HCT116 (cell line): ENCODE results near the gene APBA2. TPM values are rescaled to one million over a fixed set of nuclear protein-coding genes. Genes with fewer than 3 reads are reported as not detected.

Experiments used
- ATAC-seq: fragments of 200-7000 bp; cut with Tn5 transposase; 2 replicates; pipeline ENCODE4 v1.9.1; 2020; ENCODE audit warnings: mild to moderate bottlenecking, moderate library complexity
- BruUV-seq: library from RNA; stranded (reverse); fragments of 400-500 nt; replicated peaks from 2 replicates; lab custom pipeline; 2021; lab: Mats Ljungman, UMichigan
- CTCF ChIA-PET: fragments of 300-600 bp; sonication (Branson Sonifier 250); formaldehyde crosslinking; loops from one replicate; lab custom pipeline; 2021; ENCODE audit warnings: antibody characterized with exemption; lab: Charles Lee
- POLR2A ChIA-PET: fragments of 300-600, 350-600 bp; sonication (Branson Sonifier 250); formaldehyde crosslinking; loops from one replicate; lab custom pipeline; 2021; ENCODE audit warnings: antibody characterized with exemption; lab: Charles Lee
- RAD21 ChIA-PET, 2 experiments: fragments of 300-600 bp; sonication (Branson Sonifier 250); formaldehyde crosslinking; loops; one replicate each; lab custom pipeline; 2023; ENCODE audit warnings: low total read pairs in 2 of 2; ENCODE audit not compliant: uncharacterized antibody in 2 of 2, unreplicated experiment in 2 of 2, low non-redundant PET in 1 of 2; lab: Charles Lee
- DNase-seq: peaks from one replicate; pipeline ENCODE4 v3.0.0-alpha.2; 2010; ENCODE audit warnings: low read depth, low spot score
- H2AFZ ChIP-seq: fragments of 200-600 bp; shearing (Covaris generic), sonication (generic); 2 replicates; pipeline ENCODE4 v1.6.1; 2017; ENCODE audit warnings: low read depth, mixed run types, mixed read lengths, antibody characterized with exemption, low read length; ENCODE audit not compliant: poor library complexity, severe bottlenecking
- H3K27ac ChIP-seq: 2 replicates; pipeline ENCODE4 v1.5.1; 2012; ENCODE audit warnings: low read depth, low read length
- H3K27me3 ChIP-seq: fragments of 200-600 bp; sonication (generic); 2 replicates; pipeline ENCODE4 v1.6.1; 2016; ENCODE audit warnings: mixed run types, low read length, mixed read lengths; ENCODE audit not compliant: insufficient read depth
- H3K36me3 ChIP-seq, 2 experiments: fragments of 200-500 bp in 1 of 2; fragments of 200-600 bp in 1 of 2; sonication (Bioruptor generic) in 1 of 2; sonication (generic) in 1 of 2; 2 replicates each; pipeline versions ENCODE4 v1.5.1 to v1.6.1; 2014 to 2016; ENCODE audit warnings: low read length in 2 of 2, inconsistent platforms in 1 of 2, mixed read lengths in 1 of 2, mixed run types in 1 of 2; ENCODE audit not compliant: insufficient read depth in 2 of 2, control insufficient read depth in 1 of 2
- H3K4me1 ChIP-seq, 2 experiments: fragments of 200-600 bp in 1 of 2; sonication (generic) in 1 of 2; 2 replicates each; pipeline versions ENCODE4 v1.5.1 to v1.6.1; 2012 to 2017; ENCODE audit warnings: low read length in 2 of 2, inconsistent platforms in 1 of 2, mild to moderate bottlenecking in 1 of 2, mixed read lengths in 1 of 2, mixed run types in 1 of 2, moderate library complexity in 1 of 2; ENCODE audit not compliant: insufficient read depth in 2 of 2, control insufficient read depth in 1 of 2
- H3K4me2 ChIP-seq: fragments of 200-600 bp; sonication (generic); 2 replicates; pipeline ENCODE4 v1.6.1; 2017; ENCODE audit warnings: mixed run types, low read length, mixed read lengths
- H3K4me3 ChIP-seq, 2 experiments: fragments of 200-600 bp in 1 of 2; sonication (generic) in 1 of 2; replicated peaks in 1 of 2; 2 replicates each; pipeline ENCODE4 v1.5.1; 2011 to 2016; ENCODE audit warnings: low read length in 2 of 2, control low read depth in 1 of 2, low read depth in 1 of 2, mild to moderate bottlenecking in 1 of 2, mixed read lengths in 1 of 2, mixed run types in 1 of 2
- H3K79me2 ChIP-seq: fragments of 200-600 bp; sonication (generic); 2 replicates; pipeline ENCODE4 v1.6.1; 2017; ENCODE audit warnings: mild to moderate bottlenecking, mixed run types, low read length, moderate library complexity, mixed read lengths; ENCODE audit not compliant: insufficient read depth
- H3K9ac ChIP-seq: fragments of 200-600 bp; sonication (generic); 2 replicates; pipeline ENCODE4 v1.6.1; 2016; ENCODE audit warnings: low read length, mixed read lengths
- H3K9me2 ChIP-seq: fragments of 200-600 bp; sonication (generic), shearing (Covaris generic); 2 replicates; pipeline ENCODE4 v1.6.1; 2017; ENCODE audit warnings: mixed run types, mild to moderate bottlenecking, moderate library complexity; ENCODE audit not compliant: insufficient read depth
- H3K9me3 ChIP-seq, 2 experiments: fragments of 200-500 bp in 1 of 2; fragments of 200-600 bp in 1 of 2; sonication (Bioruptor generic) in 1 of 2; sonication (generic) in 1 of 2; 2 replicates each; pipeline ENCODE4 v1.6.1; 2014 to 2017; ENCODE audit warnings: low read length in 2 of 2, mixed read lengths in 2 of 2, inconsistent platforms in 1 of 2, low read depth in 1 of 2, mild to moderate bottlenecking in 1 of 2, mixed run types in 1 of 2, moderate library complexity in 1 of 2; ENCODE audit not compliant: control insufficient read depth in 1 of 2, insufficient read depth in 1 of 2
- H4K20me1 ChIP-seq: fragments of 200-600 bp; sonication (generic), shearing (Covaris generic); 2 replicates; pipeline ENCODE4 v1.6.1; 2017; ENCODE audit warnings: mixed run types, mild to moderate bottlenecking, moderate library complexity; ENCODE audit not compliant: insufficient read depth
- EGR1 ChIP-seq: IDR thresholded peaks from 2 replicates; pipeline ENCODE4 v1.6.1; 2012; ENCODE audit warnings: low read depth
- ELF1 ChIP-seq: IDR thresholded peaks from 2 replicates; pipeline ENCODE4 v1.6.1; 2012; ENCODE audit warnings: low read depth, borderline replicate concordance
- EZH2 ChIP-seq: fragments of 200-600 bp; sonication (generic); IDR thresholded peaks from 2 replicates; pipeline ENCODE4 v1.6.1; 2017; ENCODE audit warnings: antibody characterized with exemption, mixed run types
- EZH2phosphoT487 ChIP-seq: fragments of 200-600 bp; IDR thresholded peaks from 2 replicates; pipeline ENCODE4 v1.6.1; 2018; ENCODE audit warnings: antibody characterized with exemption, borderline replicate concordance
- FOSL1 ChIP-seq: IDR thresholded peaks from 2 replicates; pipeline ENCODE4 v1.6.1; 2012; ENCODE audit warnings: low read depth
- JUND ChIP-seq: IDR thresholded peaks from 2 replicates; pipeline ENCODE4 v1.6.1; 2012
- RAD21 ChIP-seq: IDR thresholded peaks from 2 replicates; pipeline ENCODE4 v1.6.1; 2012; ENCODE audit warnings: low read depth, mild to moderate bottlenecking
- SIN3A ChIP-seq: IDR thresholded peaks from 2 replicates; pipeline ENCODE4 v1.6.1; 2012; ENCODE audit warnings: low read depth
- SRF ChIP-seq: IDR thresholded peaks from 2 replicates; pipeline ENCODE4 v1.6.1; 2012; ENCODE audit warnings: low read depth
- TCF7L2 ChIP-seq: IDR thresholded peaks from 2 replicates; pipeline ENCODE4 v1.7.0; 2011; ENCODE audit warnings: borderline replicate concordance, inconsistent platforms; ENCODE audit not compliant: insufficient read depth, insufficient read length; ENCODE audit errors: extremely low read depth
- YY1 ChIP-seq: IDR thresholded peaks from 2 replicates; pipeline ENCODE4 v1.6.1; 2011; ENCODE audit warnings: low read length, low read depth, moderate library complexity, mild to moderate bottlenecking; ENCODE audit not compliant: insufficient replicate concordance; ENCODE audit errors: extremely low read depth
- ZNF274 ChIP-seq: fragments of 200-500 bp; sonication (Bioruptor generic); IDR thresholded peaks from 2 replicates; pipeline ENCODE4 v1.6.1; 2014; ENCODE audit warnings: mild to moderate bottlenecking, low read depth, low read length, inconsistent platforms
- intact Hi-C: fragments of 100-400 bp; cut with micrococcal nuclease; formaldehyde crosslinking; loops from 2 replicates; pipeline ENCODE4 v1.10.0; 2022
- total RNA-seq: library from RNA; stranded (reverse); gene quantifications from one replicate; pipeline ENCODE4 v1.2.1, GENCODE V29; 2021; ENCODE audit not compliant: unreplicated experiment
- TF ChIP-seq, protein P1 (sequence below): IDR thresholded peaks from 2 replicates; pipeline ENCODE4 v1.6.1; 2011; ENCODE audit warnings: mild to moderate bottlenecking, low read length, moderate library complexity; ENCODE audit not compliant: insufficient replicate concordance; ENCODE audit errors: extremely low read depth
- TF ChIP-seq, protein P2 (sequence below), 3 experiments: fragments of 200-600 bp in 1 of 3; sonication (generic) in 1 of 3; IDR thresholded peaks in 2 of 3; conservative IDR thresholded peaks in 1 of 3; 2 replicates each; pipeline ENCODE4 v1.5.1; 2012 to 2017; ENCODE audit warnings: low read depth in 2 of 3, low read length in 2 of 3, antibody characterized with exemption in 1 of 3, borderline replicate concordance in 1 of 3, control low read depth in 1 of 3, mild to moderate bottlenecking in 1 of 3, mixed read lengths in 1 of 3, mixed run types in 1 of 3, moderate library complexity in 1 of 3; ENCODE audit not compliant: insufficient read depth in 1 of 3
- TF ChIP-seq, protein P3 (sequence below): IDR thresholded peaks from 2 replicates; pipeline ENCODE4 v1.6.1; 2012; ENCODE audit warnings: low read depth
- TF ChIP-seq, protein P4 (sequence below): IDR thresholded peaks from 2 replicates; pipeline ENCODE4 v1.6.1; 2012
- TF ChIP-seq, protein P5 (sequence below): IDR thresholded peaks from 2 replicates; pipeline ENCODE4 v1.6.1; 2012

Gene APBA2
- total RNA-seq, 1 experiment from 2014 or later = 0.47 TPM

DNA sequence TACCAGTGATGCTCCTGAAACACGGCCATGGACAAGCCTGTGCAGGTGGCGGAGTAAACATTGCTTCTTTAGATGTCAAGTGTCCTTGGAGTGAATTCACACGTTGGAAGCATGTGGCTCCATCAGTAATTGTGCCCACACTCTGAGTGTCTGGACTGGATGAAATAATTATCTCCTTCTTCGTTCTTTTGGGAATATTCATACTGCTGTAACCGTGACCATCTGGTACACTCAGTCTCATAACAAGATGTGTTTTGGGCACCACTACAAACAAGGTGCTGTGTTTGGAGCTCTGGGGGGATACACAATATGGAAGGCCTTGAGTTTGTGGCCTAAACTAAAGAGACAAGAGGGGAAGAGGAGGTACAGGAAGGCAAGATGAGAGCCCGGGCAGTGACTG lies 165.6 kb downstream of the APBA2 start:
- H3K9me3 ChIP-seq = no peaks in the 10 kb centered on the region
- H3K9me2 ChIP-seq = no peaks in the 10 kb centered on the region
- ChIA-PET RAD21 (no interaction called here), CTCF (no interaction called here), POLR2A (no interaction called here)
- H3K27ac ChIP-seq = no peak overlapping the region
- TF ChIP-seq, protein P1, sequence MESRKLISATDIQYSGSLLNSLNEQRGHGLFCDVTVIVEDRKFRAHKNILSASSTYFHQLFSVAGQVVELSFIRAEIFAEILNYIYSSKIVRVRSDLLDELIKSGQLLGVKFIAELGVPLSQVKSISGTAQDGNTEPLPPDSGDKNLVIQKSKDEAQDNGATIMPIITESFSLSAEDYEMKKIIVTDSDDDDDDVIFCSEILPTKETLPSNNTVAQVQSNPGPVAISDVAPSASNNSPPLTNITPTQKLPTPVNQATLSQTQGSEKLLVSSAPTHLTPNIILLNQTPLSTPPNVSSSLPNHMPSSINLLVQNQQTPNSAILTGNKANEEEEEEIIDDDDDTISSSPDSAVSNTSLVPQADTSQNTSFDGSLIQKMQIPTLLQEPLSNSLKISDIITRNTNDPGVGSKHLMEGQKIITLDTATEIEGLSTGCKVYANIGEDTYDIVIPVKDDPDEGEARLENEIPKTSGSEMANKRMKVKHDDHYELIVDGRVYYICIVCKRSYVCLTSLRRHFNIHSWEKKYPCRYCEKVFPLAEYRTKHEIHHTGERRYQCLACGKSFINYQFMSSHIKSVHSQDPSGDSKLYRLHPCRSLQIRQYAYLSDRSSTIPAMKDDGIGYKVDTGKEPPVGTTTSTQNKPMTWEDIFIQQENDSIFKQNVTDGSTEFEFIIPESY = no peak
- no peak for TF ChIP-seq ELF1
- no peak for TF ChIP-seq FOSL1
- TF ChIP-seq, protein P2, sequence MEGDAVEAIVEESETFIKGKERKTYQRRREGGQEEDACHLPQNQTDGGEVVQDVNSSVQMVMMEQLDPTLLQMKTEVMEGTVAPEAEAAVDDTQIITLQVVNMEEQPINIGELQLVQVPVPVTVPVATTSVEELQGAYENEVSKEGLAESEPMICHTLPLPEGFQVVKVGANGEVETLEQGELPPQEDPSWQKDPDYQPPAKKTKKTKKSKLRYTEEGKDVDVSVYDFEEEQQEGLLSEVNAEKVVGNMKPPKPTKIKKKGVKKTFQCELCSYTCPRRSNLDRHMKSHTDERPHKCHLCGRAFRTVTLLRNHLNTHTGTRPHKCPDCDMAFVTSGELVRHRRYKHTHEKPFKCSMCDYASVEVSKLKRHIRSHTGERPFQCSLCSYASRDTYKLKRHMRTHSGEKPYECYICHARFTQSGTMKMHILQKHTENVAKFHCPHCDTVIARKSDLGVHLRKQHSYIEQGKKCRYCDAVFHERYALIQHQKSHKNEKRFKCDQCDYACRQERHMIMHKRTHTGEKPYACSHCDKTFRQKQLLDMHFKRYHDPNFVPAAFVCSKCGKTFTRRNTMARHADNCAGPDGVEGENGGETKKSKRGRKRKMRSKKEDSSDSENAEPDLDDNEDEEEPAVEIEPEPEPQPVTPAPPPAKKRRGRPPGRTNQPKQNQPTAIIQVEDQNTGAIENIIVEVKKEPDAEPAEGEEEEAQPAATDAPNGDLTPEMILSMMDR (IDR thresholded peaks at IDR 0.05 in 2 of 3, conservative IDR thresholded peaks at IDR 0.05 in 1 of 3; ENCODE audit: borderline replicate concordance in 1 of 3, insufficient read depth in 1 of 3, low read depth in 2 of 3, low read length in 2 of 3) = no peak
- no peak for TF ChIP-seq JUND
- no peak for TF ChIP-seq RAD21
- TF ChIP-seq EZH2 = no peak
- TF ChIP-seq TCF7L2 = no peak
- TF ChIP-seq ZNF274 = no peak
- TF ChIP-seq SRF = no peak
- no peak for TF ChIP-seq EGR1
- TF ChIP-seq EZH2phosphoT487 = no peak
- TF ChIP-seq, protein P3, sequence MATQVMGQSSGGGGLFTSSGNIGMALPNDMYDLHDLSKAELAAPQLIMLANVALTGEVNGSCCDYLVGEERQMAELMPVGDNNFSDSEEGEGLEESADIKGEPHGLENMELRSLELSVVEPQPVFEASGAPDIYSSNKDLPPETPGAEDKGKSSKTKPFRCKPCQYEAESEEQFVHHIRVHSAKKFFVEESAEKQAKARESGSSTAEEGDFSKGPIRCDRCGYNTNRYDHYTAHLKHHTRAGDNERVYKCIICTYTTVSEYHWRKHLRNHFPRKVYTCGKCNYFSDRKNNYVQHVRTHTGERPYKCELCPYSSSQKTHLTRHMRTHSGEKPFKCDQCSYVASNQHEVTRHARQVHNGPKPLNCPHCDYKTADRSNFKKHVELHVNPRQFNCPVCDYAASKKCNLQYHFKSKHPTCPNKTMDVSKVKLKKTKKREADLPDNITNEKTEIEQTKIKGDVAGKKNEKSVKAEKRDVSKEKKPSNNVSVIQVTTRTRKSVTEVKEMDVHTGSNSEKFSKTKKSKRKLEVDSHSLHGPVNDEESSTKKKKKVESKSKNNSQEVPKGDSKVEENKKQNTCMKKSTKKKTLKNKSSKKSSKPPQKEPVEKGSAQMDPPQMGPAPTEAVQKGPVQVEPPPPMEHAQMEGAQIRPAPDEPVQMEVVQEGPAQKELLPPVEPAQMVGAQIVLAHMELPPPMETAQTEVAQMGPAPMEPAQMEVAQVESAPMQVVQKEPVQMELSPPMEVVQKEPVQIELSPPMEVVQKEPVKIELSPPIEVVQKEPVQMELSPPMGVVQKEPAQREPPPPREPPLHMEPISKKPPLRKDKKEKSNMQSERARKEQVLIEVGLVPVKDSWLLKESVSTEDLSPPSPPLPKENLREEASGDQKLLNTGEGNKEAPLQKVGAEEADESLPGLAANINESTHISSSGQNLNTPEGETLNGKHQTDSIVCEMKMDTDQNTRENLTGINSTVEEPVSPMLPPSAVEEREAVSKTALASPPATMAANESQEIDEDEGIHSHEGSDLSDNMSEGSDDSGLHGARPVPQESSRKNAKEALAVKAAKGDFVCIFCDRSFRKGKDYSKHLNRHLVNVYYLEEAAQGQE = no peak
- TF ChIP-seq YY1 = no peak
- TF ChIP-seq, protein P4, sequence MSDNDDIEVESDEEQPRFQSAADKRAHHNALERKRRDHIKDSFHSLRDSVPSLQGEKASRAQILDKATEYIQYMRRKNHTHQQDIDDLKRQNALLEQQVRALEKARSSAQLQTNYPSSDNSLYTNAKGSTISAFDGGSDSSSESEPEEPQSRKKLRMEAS = no peak
- TF ChIP-seq, protein P5, sequence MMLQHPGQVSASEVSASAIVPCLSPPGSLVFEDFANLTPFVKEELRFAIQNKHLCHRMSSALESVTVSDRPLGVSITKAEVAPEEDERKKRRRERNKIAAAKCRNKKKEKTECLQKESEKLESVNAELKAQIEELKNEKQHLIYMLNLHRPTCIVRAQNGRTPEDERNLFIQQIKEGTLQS = no peak
- TF ChIP-seq SIN3A = no peak
- no peak overlapping the region for H3K4me2 ChIP-seq
- H3K36me3 ChIP-seq = no peaks in the 10 kb centered on the region
- peaks cover 11% of the 10 kb centered on the region; the same call in 1 of the 2 replicates for H3K27me3 ChIP-seq
- H3K4me3 ChIP-seq = no peak overlapping the region
- H3K4me1 ChIP-seq = no peaks in the 10 kb centered on the region
- no peaks in the 10 kb centered on the region for H4K20me1 ChIP-seq
- DNase-seq = no peak
- no peaks in the 10 kb centered on the region for H3K79me2 ChIP-seq
- no peak for ATAC-seq
- intact Hi-C loops = no loop called here
- no TSS peak for BruUV-seq
- H3K9ac ChIP-seq = no peak overlapping the region
- H2AFZ ChIP-seq = no peak overlapping the region
